GM21619 (cell line): ENCODE results near the gene SNAPC2.
"Not testable (repeated sequence)": the region's sequence is repeated elsewhere in the genome, so short reads cannot be mapped to it uniquely, and the experiment has no call there.

Source experiments
- ATAC-seq: cut with Tn5 transposase; IDR thresholded peaks from one replicate; pipeline ENCODE4 v1.9.1; 2021; ENCODE audit not compliant: unreplicated experiment

SNAPC2 gene

DNA sequence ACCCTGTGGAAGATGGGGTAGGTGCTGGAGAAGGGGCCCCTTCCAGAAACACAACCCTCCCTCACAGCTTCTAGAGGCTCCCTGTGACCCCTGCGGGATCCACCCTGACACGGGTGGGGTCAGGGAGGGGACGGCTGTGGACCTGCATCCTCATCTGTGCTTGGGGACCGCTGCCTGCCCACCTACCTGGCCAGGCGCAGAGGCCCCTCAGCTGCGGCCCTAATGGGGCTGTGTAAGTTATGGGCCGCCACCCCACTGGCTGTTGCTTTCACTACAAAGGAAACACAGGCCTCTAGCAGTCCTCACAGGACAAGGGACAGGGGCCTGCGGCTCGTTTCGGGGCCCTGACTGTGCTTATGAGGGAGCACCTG lies 12.8 kb downstream of the SNAPC2 start:
- ATAC-seq: no peak

DNA sequence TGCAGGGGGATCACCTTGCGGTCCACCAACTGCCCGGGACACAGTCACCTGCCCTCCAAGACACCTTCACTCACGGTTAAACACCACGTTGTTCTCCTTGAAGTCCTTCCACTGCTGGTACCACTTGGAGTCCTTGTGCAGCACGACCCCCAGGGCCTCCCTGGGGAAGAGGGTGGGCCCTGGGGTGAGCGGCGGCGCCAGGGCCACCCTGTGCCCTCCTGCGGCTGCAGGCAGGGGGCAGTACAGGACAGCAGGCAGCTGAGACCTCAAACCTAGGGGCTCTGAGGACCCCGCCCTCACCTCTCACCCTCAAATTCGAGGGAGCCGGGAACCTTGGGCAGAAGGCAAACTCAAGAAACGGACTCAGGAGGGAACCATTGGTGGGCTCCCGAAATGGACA lies 13.3 kb downstream of the SNAPC2 start:
- no peak for ATAC-seq

DNA sequence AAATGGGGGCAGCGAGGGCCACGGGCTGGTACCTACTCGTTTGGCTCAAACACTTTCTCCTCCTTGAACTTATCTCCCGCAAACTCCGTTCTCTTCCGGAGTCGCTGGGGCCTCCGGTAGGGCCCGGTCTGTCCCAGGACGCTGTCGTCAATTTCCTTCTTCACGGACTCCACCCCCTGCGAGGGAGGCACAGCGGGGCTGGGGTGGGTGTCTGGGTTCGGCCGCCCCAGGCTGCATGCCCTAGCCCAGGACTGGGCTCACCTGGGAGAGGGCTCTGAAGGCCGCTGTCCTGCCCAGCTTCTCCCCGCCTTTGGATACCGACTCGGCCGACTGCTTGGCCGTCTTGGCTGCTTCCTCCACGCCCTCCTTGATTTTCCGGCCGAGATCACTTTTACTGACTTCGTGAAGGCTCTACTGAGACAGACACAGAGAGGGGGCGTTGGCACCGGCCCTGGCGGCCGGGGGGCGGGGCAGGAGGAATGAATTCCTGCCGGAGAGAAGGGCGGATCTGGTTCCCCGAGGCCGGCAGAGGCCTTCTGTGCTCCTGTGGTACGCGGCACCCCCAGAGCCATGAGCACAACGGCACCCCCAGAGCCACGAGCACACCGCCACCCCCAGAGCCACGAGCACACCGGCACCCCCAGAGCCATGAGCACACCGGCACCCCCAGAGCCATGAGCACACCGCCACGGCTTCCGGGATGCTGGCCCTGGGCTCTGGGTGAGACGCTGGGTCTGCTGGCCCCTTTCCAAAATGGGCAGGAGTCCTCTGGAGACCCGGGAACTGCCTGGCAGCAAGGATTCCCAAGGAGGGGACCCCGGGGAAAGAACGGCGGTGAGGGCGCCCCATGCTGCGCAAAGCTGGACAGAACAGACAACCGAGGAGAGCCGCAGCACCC lies 13.9 kb downstream of the SNAPC2 start:
- ATAC-seq: no peak

DNA sequence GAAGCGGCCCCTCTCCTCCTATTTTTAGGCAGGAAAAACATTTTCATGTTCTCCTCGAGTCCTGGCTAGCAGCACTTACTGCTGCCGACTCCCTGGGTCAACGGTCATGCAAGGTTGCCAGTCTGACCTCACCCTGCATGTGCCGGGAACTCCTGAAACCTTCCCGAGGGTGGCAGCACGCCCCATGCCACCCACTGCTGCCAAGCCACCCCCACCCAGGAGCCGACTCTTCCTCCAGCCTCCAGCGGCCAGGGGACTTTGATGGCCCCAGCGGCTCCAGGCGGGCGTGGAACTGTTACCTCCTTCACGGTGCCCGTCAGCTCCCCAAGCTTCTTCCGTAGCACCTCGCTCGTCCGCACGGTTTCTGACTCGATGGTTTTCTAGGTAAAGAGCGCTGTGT lies 14.6 kb downstream of the SNAPC2 start:
- ATAC-seq: no peak

DNA sequence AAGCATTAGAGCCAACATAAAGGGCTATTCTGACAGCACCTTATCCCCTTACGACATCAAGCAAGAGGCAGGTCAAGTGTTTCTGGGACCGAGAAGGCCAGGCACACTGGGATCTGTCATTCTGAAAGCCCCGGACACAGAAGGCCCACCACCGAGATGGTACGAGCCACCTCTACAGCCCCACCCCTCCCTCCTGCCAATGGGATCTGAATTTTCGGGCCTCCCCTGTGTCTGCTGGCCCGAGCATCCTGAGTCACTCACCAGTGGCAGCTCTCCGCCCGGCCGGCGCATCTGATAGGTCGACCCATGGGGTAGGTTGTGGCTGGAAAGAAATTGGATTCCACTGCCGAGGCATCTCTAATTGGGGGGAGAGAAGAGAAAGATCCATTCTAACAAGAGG lies 20.7 kb downstream of the SNAPC2 start:
- no peak for ATAC-seq

DNA sequence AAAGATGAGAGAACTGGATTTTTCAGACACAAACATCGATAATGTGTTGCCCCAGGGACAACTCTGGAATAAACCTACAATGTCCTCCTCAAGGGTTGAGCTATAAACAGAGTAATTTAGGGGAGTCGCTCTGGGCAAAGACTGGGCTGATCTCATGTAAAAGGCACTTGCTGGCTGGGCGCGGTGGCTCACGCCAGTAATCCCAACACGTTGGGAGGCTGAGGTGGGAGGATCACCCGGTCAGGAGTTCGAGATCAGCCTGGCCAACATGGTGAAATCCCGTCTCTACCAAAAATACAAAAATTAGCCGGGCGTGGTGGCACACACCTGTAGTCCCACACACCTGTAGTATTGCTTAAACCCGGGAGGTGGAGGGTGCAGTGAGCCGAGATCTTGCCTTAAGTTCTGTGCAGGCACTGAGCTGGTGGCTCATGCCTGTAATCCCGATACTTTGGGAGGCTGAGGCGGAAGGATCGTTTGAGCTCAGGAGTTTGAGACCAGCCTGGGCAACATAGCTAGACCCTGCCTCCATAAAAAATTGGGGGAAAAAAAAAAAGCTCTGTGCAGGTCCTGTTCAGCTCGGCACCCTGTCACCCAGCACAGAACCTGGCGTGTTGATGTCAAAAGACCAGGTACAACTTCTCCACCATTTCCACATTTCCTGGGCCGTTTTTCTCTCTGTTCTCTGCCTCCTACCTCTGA lies 21.9 kb downstream of the SNAPC2 start:
- no peak for ATAC-seq

DNA sequence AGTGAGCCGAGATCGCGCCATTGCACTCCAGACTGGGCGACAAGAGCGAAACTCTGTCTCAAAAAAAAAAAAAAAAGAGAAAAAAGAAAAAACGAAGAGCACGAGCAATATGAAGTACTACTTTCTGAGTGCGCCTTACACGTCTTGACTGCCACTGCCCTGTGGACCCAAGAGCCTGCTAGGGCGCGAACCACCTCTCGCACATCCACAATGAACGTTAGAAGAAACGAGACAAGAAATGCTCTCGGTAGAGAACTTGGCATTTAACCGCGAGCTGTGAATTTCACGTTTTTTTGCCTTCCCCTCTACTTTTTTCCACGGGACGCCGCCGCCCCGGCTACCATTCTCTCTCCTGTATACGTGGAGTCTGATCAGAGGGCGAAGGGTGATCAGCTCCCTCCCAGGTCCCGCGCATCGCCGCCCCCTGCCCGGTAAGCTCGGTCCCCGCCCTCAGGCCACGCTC lies 22.9 kb downstream of the SNAPC2 start:
- ATAC-seq: peak; percentile 8

DNA sequence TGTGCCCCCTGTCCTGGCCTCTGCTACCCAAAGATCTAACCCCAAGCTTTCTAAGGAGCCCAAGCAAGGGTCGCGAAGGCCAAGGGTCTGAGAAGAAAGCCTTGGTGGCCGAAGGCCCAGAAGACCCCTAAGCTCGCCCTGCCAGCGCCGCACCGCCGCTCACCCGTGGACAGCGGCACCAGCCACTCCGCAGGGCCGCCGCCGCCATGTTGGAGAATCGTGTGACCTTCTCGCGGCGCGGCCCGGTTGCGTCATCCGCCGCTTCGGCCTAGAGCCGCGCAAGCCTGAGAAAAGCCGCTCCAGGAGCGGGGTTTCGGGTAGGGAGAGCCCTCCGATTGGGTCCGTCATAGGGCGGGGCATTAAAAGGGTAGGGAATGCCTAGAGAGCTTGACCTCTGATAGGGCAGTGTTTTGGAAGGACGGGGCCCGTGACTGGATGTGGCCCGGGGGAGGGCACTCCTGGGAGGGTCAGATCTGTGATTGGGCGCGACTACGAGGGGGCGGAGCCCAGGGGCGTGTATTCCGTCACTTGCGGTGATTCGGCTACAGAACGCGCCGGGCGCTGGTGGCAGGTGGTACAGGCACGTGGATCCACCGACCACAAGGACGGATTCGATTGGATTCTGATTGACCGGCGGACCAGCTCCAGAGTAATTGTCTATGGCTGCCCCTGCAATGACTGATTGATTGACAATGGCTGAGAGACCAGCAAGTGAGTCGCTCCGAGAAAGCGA lies 23.5 kb downstream of the SNAPC2 start, which contains the start of gene TIMM44:
TSS of gene TIMM44 (minus strand) at position 223 of the 733 bp plus-strand sequence. CDS start at position 208, 15 bp downstream.
- peak; percentile 94 for ATAC-seq

DNA sequence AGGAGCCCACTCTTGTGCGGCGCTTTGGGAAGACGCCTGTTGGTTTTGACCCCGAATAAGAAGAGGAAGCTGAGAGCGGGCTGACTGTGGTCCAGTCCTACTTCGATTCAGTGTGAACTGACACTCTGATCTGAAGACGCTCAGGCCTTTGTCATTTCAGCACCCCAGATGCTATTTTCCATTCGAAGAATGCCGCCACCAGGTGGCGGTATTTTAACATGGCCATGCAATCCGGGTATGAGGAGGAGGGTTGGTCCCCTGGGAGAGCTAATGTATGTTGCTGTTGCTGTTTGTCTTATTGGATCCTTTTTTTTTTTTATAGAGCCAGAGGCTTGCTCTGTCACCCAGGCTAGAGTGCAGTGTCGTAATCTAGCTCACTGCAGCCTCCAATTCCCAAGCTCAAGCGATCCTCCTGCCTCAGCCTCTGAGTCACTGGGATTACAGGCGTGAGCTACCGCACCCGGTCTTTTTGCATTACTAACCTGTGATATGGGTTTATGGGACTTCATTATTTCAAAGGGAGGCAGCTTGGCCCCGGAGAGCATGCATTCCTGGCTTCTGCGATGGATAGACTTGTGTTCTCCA lies 24.1 kb downstream of the SNAPC2 start:
- peak; percentile 32 for ATAC-seq

DNA sequence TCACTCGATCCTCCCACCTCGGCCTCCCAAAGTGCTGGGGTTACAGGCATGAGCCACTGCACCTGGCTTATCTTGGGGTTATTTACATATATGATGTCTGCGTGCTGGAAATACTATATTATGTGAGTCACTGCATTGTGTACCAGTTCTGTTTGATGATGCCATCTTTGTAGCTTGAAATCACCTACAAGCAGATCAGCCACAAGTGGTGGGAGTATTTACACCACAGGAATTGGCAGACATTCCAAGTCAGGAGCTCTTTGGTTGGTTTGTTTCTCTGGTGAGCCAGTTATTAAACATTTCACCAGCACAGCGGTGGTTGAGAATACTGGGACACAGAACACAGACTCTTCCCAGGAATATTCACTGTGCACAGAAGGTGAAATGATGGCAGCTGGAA lies 27.8 kb downstream of the SNAPC2 start:
- no peak for ATAC-seq

DNA sequence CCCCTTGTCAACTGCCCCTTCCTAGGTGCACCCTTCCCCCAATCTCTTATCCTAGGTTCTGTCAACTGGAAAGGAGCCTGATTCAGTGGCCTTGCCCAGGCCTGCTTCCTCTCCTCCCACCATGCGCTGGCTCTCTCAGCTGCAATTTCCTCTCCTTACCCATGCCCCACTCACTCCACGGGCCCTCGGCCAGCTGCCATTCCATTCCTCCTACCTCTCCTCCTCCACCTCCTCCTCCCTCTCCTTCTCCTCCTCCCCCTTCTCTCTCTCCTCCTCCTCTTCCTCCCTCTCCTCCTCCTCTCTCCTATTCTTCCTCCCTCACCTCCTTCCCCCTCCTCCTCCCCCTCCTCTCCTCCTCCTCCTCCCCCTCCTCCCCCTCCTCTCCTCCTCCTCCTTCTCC lies 32.9 kb downstream of the SNAPC2 start:
- ATAC-seq: no peak

DNA sequence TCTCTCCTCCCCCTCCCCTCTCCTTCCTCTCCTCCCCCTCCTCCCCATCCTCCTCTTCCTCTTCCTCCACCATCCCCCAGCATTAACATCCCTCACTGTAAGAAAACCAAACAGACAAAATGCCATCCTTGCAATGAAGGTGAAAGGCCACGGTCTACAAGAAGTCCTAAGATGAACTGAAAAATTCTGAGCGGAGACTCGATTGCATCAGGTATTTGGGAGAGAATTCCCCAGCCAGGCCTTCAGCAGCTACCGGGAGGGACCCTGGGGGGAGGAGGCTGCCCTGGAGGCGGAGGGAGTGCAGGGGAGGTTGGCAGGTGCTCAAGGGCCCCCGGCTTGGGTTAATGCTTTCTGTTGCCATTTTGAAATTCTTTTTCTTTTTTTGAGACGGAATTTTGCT lies 33.4 kb downstream of the SNAPC2 start:
- no peak for ATAC-seq

DNA sequence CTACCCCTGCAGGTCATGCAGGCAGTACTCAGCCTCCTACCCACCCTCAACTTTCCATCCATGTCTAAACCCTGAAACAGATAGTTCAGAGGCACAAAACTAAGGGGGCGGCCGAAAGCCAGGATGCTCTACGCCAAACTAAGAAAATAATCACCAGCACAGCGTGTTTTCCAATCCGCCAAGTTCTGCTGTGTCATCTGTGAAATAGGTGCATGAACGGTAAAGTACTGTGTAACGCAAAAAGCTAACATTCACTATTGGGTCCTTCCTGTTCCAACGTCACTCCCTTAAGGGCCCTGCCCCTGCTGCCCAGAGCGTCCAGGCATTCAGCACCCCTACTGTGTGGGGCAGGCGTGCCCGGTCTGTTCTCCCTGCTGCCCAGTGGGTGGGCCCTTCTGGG lies 35.6 kb downstream of the SNAPC2 start:
- ATAC-seq: no peak

DNA sequence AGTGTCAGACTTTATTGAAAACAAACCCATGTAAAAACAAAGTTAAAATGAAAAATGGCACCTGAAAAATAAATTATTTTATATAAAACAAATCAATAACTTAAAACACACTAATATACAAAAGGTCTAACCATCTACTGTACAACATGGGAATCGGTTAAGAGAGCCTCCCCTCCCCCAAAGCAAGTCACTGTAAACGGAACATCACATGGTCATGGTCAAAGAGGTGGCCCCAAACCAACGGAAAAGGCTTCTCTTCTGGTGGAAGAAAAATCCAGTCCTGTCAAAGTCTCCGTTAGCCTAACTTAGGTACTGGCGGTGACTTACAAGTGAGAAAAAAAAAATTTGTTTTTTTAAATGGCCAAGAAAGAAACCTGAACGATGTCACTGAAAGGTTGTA lies 39.1 kb downstream of the SNAPC2 start:
- ATAC-seq: no peak

DNA sequence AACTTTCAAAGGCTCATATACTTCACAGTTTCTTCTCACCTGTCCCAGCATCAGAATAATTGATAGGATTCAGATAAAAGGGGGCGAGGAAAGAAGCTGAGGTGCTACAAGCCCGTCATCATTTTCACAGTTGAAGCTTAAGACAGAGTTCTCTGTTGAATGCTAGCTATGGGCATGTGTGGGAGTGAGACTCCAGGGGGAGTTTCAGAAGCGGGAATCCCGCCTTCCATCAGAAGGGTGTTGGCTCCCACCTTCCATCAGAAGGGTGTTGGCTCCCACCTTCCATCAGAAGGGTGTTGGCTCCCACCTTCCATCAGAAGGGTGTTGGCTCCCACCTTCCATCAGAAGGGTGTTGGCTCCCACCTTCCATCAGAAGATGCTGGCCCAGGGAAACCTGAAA lies 40.9 kb downstream of the SNAPC2 start:
- ATAC-seq: not testable (repeated sequence)

DNA sequence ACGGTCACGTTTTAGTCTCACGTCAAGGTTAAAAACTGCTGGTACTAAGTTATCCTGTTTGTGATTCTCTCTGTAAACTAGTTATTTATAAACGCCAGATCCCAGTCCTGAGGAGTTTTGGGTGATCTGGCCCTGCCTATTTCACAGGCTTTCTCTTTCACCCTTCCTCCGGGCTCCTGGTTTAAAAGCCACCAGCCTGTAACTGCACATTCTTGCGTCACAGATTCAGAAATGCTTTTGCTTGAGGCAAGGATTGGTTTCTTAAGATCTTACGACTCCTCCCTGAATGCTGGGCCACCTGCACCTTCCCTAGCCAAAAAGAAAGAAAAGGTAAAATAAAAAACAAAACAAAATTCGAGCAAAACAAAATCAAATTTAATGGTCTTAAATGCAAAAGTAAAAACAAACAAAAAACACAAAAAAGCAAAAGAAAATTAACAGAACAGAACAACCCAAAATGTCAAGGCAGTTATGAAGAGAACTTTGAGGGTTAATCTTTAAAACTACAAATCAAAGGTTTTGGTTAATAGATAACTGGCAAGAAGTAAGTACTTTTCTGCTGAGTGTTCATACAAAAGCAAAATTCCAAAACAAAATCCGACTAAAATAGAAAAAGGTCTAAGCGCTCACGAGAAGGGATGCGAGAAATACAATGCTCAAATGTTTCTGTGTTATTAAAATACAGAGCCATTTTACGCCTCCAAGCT lies 41.9 kb downstream of the SNAPC2 start:
- no peak for ATAC-seq

DNA sequence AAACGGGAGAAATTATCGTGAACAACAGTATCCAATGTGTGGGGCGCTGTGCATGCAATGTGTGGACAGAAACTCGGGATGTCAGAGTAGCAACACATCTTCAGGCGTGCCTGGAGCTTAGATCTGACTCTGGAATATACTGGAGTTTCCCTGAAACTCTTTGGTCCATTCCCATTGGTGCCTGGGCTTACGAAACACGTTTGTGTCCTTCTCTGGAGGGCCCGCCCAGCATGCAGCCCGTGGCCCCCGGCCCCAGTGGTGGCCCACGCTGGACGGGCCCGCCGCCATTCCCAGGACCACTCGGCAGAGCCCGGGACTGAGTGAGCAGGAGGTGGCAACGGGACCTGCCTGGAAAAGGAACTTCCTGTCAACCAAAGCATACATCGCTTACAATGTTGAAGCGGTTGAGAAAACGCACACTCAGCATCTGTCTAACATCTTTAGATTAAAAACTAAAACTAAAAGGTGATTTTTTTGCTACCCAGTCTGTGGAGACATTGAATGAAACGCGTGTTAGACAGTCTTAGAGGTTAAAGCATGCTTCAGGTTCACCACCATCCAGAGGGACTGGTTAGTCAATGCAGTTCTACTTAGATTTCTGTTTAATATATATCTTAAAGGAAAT lies 42.6 kb downstream of the SNAPC2 start:
- ATAC-seq: no peak

DNA sequence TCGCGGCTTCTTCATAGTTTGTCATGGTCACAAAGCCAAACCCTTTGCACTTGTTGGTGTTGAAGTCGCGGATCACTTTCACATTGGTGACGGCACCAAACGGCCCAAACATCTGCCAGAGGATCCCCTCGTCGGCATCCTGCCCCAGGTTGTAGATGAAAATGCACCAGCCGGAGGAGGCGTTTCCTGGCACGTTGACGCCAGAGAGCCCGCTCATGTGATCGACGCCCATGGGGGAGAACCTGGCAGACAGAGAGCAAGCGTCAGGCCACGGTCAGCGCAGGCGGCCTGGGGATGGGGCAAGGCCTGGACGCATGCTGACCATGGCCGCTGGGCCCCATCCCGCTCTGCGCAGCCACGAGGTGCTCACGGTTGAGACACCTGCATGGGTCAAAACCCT lies 43.4 kb downstream of the SNAPC2 start:
- no peak for ATAC-seq

DNA sequence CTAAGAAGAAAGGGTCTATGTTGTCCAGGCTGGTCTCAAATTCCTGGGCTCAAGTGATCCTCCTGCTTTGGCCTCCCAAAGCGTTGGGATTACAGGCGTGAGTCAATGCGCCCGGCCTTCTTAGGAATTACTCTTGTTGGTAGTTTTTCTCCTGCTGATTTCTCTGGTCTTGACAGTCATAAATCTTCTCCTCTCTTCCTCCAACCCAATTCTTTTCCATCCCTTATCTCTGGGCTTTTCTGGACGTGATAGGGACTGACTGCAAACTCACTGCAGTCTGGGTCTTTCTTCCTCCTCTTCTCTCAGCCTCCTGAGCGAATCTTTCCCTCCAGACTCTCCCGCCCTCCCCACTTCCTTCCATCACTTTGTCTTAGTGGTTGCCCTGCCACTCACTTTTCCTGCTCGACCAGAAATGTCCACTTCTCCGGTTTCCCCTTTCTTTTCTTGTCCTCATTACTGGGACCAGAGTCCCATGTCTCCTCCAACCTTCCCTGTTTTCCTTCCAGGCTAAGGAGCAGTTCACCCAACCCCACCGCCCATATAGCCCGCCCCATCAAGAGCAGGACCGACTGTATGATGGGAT lies 45.2 kb downstream of the SNAPC2 start:
- ATAC-seq: no peak
